GM10248 (cell line): ENCODE measurements around the gene S100A8.

ENCODE experiments used
- CTCF ChIA-PET: fragments of 300-600 bp; sonication (Branson Sonifier 250); formaldehyde crosslinking; extraction: SDS; loops from one replicate; lab custom pipeline; 2021; ENCODE audit warnings: antibody characterized with exemption; lab: Yijun Ruan, JAX
- POLR2A ChIA-PET: fragments of 350-650 bp; sonication (Branson Sonifier 250); formaldehyde crosslinking; extraction: SDS; loops from one replicate; lab custom pipeline; 2020; ENCODE audit warnings: antibody characterized with exemption; lab: Yijun Ruan, JAX
- DNase-seq: peaks from one replicate; pipeline ENCODE4 v3.0.0; 2012; ENCODE audit errors: extremely low spot score
- CTCF ChIP-seq: IDR thresholded peaks from 2 replicates; pipeline ENCODE4 v1.5.1; 2012; ENCODE audit warnings: mild to moderate bottlenecking, low read depth; ENCODE audit errors: extremely low read depth, missing control alignments, control extremely low read depth

Gene S100A8

DNA sequence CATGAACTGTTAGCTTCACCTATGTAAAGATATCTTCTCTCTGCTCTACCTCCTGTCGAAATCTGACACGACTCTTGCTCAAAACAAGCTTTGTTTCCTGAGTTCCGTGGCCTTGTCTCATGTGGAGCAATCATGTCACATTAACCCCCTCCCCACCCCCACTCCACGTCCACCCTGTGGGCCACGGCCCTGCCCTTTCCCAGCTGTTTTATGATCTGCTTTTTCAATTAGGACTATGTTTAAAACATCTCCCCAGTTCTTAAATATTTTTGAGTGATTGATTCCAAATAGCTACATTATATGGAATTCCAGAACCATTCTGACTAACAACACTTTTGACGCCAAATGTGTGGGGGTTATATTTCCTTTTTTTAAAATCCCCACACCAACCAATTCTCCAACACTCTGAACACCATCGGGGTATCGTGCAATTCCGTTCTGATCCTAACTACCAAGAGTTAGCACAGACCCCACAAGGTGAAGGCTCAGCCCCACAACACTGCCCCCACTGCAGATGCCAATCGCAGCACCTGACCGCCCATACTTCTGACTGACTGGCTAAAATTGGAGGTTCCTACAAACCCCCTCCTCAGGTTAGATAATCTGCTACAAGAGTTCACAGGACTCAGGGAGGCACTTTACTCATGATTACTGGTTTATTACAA is 12.7 kb upstream of the S100A8 start:
- DNase-seq, result no peak
- ChIA-PET POLR2A (no interaction called here), CTCF (interaction anchor here (0.9 to 3.2 kb wide), 5 partner anchors 13 to 50 kb away, joined by 3 to 14 read pairs (median 5); partner anchors contain the start of gene S100A8)
- no peak for TF ChIP-seq CTCF

- no peak for TF ChIP-seq CTCF
- ChIA-PET CTCF (interaction anchor here (1.6 to 3.2 kb wide), 3 partner anchors 11 to 49 kb away, joined by 3 to 14 read pairs (median 8); partner anchors contain the start of gene S100A8), POLR2A (no interaction called here)
- DNase-seq, result no peak
Measured at GRCh38 chr1:153402226-153402625, 11.4 kb upstream of the S100A8 start.

DNA sequence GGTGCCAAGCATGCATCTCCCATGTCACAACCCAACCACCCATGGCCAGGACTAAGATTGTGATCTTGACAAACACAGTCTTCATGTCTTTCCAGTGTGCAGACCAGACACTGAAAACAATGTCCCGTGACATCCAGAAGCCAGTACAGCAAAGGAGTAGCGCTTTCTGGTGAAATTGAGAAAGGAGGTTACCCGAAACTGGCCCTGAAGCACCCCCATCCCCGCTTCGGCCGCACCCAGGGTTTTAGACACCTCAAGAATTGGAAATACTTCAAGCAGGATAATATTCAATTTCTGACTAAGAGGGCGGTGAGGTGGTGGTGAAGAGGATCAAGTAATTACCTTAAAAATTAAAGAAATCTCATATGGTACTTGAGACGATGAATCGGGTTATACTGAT is 10.6 kb upstream of the S100A8 start:
- no peak for TF ChIP-seq CTCF
- no peak for DNase-seq
- CTCF ChIA-PET, result interaction anchor here (2.0 to 3.2 kb wide), 2 partner anchors 48 to 49 kb away, joined by 10 to 14 read pairs; no protein-coding TSS in a partner anchor
- POLR2A ChIA-PET, result no interaction called here

GRCh38 chr1:153400244-153400643 is 9.4 kb upstream of the S100A8 start:
- ChIA-PET CTCF (interaction anchor here (1.2 to 2.0 kb wide), 2 partner anchors 45 to 48 kb away, joined by 3 to 10 read pairs; no protein-coding TSS in a partner anchor), POLR2A (no interaction called here)
- TF ChIP-seq CTCF, result no peak
- DNase-seq, result no peak

GRCh38 chr1:153399401-153400055 is 8.7 kb upstream of the S100A8 start:
- TF ChIP-seq CTCF, result no peak
- DNase-seq, result no peak
- POLR2A ChIA-PET, result no interaction called here
- CTCF ChIA-PET, result interaction anchor here (1.2 to 3.1 kb wide), 3 partner anchors 44 to 47 kb away, joined by 3 to 13 read pairs (median 10); no protein-coding TSS in a partner anchor

GRCh38 chr1:153397924-153398651 is 7.2 kb upstream of the S100A8 start:
- no peak for TF ChIP-seq CTCF
- no peak for DNase-seq
- ChIA-PET CTCF (interaction anchor here (3.1 kb wide), 1 partner anchor 42 kb away, joined by 13 read pairs; no protein-coding TSS in a partner anchor), POLR2A (no interaction called here)
